HepG2 (cell line): ENCODE data around the gene HLF. TPM values are rescaled to one million over a fixed set of nuclear protein-coding genes. Genes with fewer than 3 reads are reported as not detected.

Source experiments
- CCDC6 ChIP-seq: sonication (generic); formaldehyde crosslinking; IDR thresholded peaks from 2 replicates; pipeline ENCODE4 v1.8.1; 2022; ENCODE audit warnings: mild to moderate bottlenecking, missing genetic modification reagents, moderate library complexity
- ZFP41 ChIP-seq: sonication (generic); formaldehyde crosslinking; IDR thresholded peaks from 2 replicates; pipeline ENCODE4 v1.4.0; 2020; ENCODE audit warnings: mild to moderate bottlenecking, missing genetic modification reagents, borderline replicate concordance
- ZHX2 ChIP-seq, 2 experiments: sonication (generic) in 1 of 2; formaldehyde crosslinking in 1 of 2; IDR thresholded peaks; 2 replicates each; pipeline versions ENCODE4 v1.6.1 to v1.9.0; 2014 to 2022; ENCODE audit warnings: antibody characterized with exemption in 1 of 2, borderline replicate concordance in 1 of 2, inconsistent platforms in 1 of 2, low read depth in 1 of 2, missing genetic modification reagents in 1 of 2
- ZNF318 ChIP-seq: sonication (generic); formaldehyde crosslinking; IDR thresholded peaks from 2 replicates; pipeline ENCODE4 v1.4.0; 2020; ENCODE audit warnings: mild to moderate bottlenecking, missing genetic modification reagents
- polyA plus RNA-seq, 8 experiments: library from polyadenylated mRNA; depleted of rRNA in 3 of 8; stranded (reverse) in 7 of 8; unstranded in 1 of 8; fragments of >200 nt; fragmentation: Illumina TruSeq in 4 of 8; extraction: Trizol in 4 of 8; gene quantifications; 2 replicates each; pipeline versions ENCODE4 v1.2.1 to v1.2.3, GENCODE V29; 2011 to 2016; ENCODE audit warnings: low read depth in 4 of 8, missing spikeins in 1 of 8, mixed read lengths in 1 of 8; ENCODE audit not compliant: insufficient read depth in 1 of 8
- total RNA-seq, 5 experiments: library from RNA; depleted of rRNA; stranded (reverse); fragments of >200 nt; fragmentation: Illumina TruSeq; extraction: Trizol; gene quantifications; 2 replicates each; pipeline ENCODE4 v1.2.3, GENCODE V29; 2016; ENCODE audit warnings: low read depth in 1 of 5

The HLF gene
- total and polyA plus RNA-seq, 2 of the 13 experiments (the other 11 are each of a cell fraction or from before 2014, with no cell fraction given) = 202 to 346 TPM

- no peak for TF ChIP-seq ZHX2 (IDR thresholded peaks at IDR 0.05; ENCODE audit: low read depth)
- no peak for TF ChIP-seq ZHX2 (CRISPR knock-in tag; IDR thresholded peaks at IDR 0.05; ENCODE audit: borderline replicate concordance)
- no peak for TF ChIP-seq ZFP41 (CRISPR knock-in tag)
- no peak for TF ChIP-seq ZNF318
- TF ChIP-seq CCDC6 = no peak
These were observed 1.5 kb downstream of the HLF start (continued) for GRCh38 chr17:55266051-55266957.
